ENCODE measurements around the gene FAM118A. TPM values are rescaled to one million over a fixed set of nuclear protein-coding genes. Genes with fewer than 3 reads are reported as not detected.

Gene FAM118A
- total and polyA plus RNA-seq, 9 of the 15 experiments (the other 6 are each of a cell fraction or from before 2014, with no cell fraction given): 17.0 to 223 (median 59.4) TPM

DNA sequence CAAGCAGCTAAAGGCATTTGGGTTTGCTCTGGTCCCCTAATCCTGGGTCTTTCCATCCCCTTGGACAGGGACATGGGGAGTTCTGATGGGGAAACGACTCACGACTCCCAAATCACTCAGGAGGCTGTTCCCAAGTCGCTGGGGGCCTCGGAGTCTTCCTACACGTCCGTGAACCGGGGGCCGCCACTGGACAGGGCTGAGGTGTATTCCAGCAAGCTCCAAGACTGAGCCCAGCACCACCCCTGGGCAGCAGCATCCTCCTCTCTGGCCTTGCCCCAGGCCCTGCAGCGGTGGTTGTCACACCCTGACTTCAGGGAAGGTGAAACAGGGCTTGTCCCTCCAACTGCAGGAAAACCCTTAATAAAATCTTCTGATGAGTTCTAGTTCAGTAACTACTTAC is 14.2 kb upstream of the FAM118A start (continued):
- no peak for TF ChIP-seq CBX8 (IDR thresholded peaks at IDR 0.05; ENCODE audit: borderline replicate concordance, extremely low read depth, low read depth, low read length, poor library complexity, severe bottlenecking)
- no peak for TF ChIP-seq XRCC3 (IDR thresholded peaks at IDR 0.05)
- TF ChIP-seq, protein P1, sequence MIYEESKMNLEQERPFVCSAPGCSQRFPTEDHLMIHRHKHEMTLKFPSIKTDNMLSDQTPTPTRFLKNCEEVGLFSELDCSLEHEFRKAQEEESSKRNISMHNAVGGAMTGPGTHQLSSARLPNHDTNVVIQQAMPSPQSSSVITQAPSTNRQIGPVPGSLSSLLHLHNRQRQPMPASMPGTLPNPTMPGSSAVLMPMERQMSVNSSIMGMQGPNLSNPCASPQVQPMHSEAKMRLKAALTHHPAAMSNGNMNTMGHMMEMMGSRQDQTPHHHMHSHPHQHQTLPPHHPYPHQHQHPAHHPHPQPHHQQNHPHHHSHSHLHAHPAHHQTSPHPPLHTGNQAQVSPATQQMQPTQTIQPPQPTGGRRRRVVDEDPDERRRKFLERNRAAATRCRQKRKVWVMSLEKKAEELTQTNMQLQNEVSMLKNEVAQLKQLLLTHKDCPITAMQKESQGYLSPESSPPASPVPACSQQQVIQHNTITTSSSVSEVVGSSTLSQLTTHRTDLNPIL (CRISPR knock-in tag; IDR thresholded peaks at IDR 0.05): no peak
- TF ChIP-seq ASH1L (IDR thresholded peaks at IDR 0.05; ENCODE audit: borderline replicate concordance, low read depth, partially characterized antibody): no peak
- TF ChIP-seq, protein P2, sequence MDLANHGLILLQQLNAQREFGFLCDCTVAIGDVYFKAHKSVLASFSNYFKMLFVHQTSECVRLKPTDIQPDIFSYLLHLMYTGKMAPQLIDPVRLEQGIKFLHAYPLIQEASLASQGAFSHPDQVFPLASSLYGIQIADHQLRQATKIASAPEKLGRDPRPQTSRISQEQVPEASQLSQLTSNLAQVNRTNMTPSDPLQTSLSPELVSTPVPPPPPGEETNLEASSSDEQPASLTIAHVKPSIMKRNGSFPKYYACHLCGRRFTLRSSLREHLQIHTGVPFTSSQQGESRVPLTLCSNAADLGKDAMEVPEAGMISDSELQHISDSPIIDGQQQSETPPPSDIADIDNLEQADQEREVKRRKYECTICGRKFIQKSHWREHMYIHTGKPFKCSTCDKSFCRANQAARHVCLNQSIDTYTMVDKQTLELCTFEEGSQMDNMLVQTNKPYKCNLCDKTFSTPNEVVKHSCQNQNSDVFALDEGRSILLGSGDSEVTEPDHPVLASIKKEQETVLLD (IDR thresholded peaks at IDR 0.05): no peak

DNA sequence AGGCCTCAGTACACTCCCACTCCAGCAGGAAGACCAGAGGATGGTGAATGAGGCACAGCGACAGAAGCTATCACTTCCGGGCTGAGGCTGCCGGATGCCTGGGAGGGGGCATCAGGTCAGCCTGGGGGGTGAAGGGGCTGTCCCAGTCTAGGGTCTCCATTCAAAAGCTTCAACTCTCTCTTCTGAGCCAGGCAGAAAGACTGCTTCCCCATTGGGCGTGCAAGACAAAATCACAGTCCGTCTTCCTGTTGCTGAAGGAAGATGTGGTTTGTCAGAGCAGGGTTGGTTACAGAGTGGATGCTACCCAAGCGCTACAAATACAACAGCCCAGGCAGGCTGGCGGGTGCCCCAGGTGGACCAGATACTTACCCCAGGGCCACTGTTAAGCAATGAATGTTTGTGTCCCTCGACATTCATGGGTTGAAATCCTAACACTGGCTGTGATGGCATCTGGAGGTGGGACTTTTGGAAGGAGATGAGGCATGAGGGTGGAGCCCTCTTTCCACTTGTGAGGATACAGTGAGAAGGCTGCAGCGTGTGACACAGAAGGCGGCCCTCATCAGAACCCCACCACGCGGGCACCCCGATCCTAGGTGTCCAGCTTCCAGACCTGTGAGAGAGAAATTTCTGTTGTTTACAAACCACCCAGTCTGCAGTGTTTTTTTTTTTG is 13.0 kb upstream of the FAM118A start:
- peaks cover 0 to 6% of the 10 kb centered on the region in 2 experiments; a peak in 3 of 5 replicates for H3K4me1 ChIP-seq (replicated peaks in 1 of 2; ENCODE audit: control insufficient read depth in 2 of 2, insufficient read depth in 2 of 2, low read length in 2 of 2)
- no peak overlapping the region for H3K27ac ChIP-seq (ENCODE audit: extremely low read depth, low read depth, low read length)
- H4K20me1 ChIP-seq (replicated peaks; ENCODE audit: control insufficient read depth, insufficient read depth, low read length): no peaks in the 10 kb centered on the region
- no peak overlapping the region for H2AFZ ChIP-seq (ENCODE audit: low read depth, low read length)
- H3K4me3 ChIP-seq: no peak overlapping the region
- ChIA-PET POLR2A (interaction anchor here (1.1 kb wide), 1 partner anchor 11 kb away, joined by 3 read pairs; no protein-coding TSS in a partner anchor), CTCF (ENCODE audit: low intra/inter-chr PET ratio) (no interaction called here)
- no peaks in the 10 kb centered on the region for H3K9me3 ChIP-seq (replicated peaks; ENCODE audit: control insufficient read depth, insufficient read depth, low read depth, low read length)
- ATAC-seq (no peak), DNase-seq (ENCODE audit: extremely low read depth in 1 of 4, low spot score in 3 of 4) (no peak), FAIRE-seq (no peak)
- WGBS (ENCODE audit: insufficient coverage, low coverage, missing lambda C conversion rate): 30% methylated on average over 7 of the region's 13 CpGs
- H3K9ac ChIP-seq (ENCODE audit: insufficient read depth in 1 of 2, low read depth in 2 of 2, low read length in 2 of 2): no peak overlapping the region
- no peak overlapping the region for H3K4me2 ChIP-seq (ENCODE audit: insufficient read depth, low read length)
- in situ Hi-C loops (cut with MboI): no loop called here
- no peaks in the 10 kb centered on the region for H3K9me1 ChIP-seq (ENCODE audit: control insufficient read depth, insufficient read depth, low read length)
- BruUV-seq (replicated peaks): no TSS peak
- no peaks in the 10 kb centered on the region for H3K79me2 ChIP-seq (ENCODE audit: control insufficient read depth, insufficient read depth, low read length)
- peaks cover 0 to under 1% of the 10 kb centered on the region in 2 experiments; a peak in 2 of 5 replicates for H3K27me3 ChIP-seq (ENCODE audit: control insufficient read depth in 2 of 2, insufficient read depth in 2 of 2, low read length in 2 of 2)
- intact Hi-C loops (cut with micrococcal nuclease): no loop called here
- no peaks in the 10 kb centered on the region for H3K36me3 ChIP-seq (ENCODE audit: control insufficient read depth, insufficient read depth, low read length)
- no peak for TF ChIP-seq ZBTB1 (CRISPR knock-in tag; IDR thresholded peaks at IDR 0.05; ENCODE audit: borderline replicate concordance, low read depth)
- no peak for TF ChIP-seq ZSCAN29 (IDR thresholded peaks at IDR 0.05)
- TF ChIP-seq RBM25 (IDR thresholded peaks at IDR 0.05; ENCODE audit: low read depth, low read length, severe bottlenecking): no peak
- no peak for TF ChIP-seq ZNF24 (IDR thresholded peaks at IDR 0.05)
- no peak for TF ChIP-seq ZNF282 (CRISPR knock-in tag; IDR thresholded peaks at IDR 0.05)
- no peak for TF ChIP-seq L3MBTL2 (IDR thresholded peaks at IDR 0.05)
- no peak for TF ChIP-seq NR2C1 (IDR thresholded peaks at IDR 0.05)
- TF ChIP-seq NR2C1 (tag; IDR thresholded peaks at IDR 0.05): no peak
- no peak for TF ChIP-seq ZNF354B (CRISPR knock-in tag; IDR thresholded peaks at IDR 0.05)
- TF ChIP-seq MEIS2 (IDR thresholded peaks at IDR 0.05; ENCODE audit: partially characterized antibody): no peak
- no peak for TF ChIP-seq RBM34 (IDR thresholded peaks at IDR 0.05; ENCODE audit: borderline replicate concordance, insufficient read depth, low read length)
- TF ChIP-seq PPARD (CRISPR knock-in tag; IDR thresholded peaks at IDR 0.05): no peak
- no peak for TF ChIP-seq BCL6 (CRISPR knock-in tag; IDR thresholded peaks at IDR 0.05)
- TF ChIP-seq, protein P3, sequence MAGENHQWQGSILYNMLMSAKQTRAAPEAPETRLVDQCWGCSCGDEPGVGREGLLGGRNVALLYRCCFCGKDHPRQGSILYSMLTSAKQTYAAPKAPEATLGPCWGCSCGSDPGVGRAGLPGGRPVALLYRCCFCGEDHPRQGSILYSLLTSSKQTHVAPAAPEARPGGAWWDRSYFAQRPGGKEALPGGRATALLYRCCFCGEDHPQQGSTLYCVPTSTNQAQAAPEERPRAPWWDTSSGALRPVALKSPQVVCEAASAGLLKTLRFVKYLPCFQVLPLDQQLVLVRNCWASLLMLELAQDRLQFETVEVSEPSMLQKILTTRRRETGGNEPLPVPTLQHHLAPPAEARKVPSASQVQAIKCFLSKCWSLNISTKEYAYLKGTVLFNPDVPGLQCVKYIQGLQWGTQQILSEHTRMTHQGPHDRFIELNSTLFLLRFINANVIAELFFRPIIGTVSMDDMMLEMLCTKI (IDR thresholded peaks at IDR 0.05; ENCODE audit: partially characterized antibody): no peak

Measured in K562 (cell line).